ENCODE data around the gene HIP1. TPM values are rescaled to one million over a fixed set of nuclear protein-coding genes. Genes with fewer than 3 reads are reported as not detected.

Gene HIP1
- polyA plus RNA-seq, 2 of the 4 experiments (the other 2 are of a cell fraction) = 17.3 to 33.4 TPM

- Histone ChIP-seq H3K27ac (peak overlapping the region in 1 of 2 experiments; percentile 17; a peak in 1 of 6 replicates), H3K9me3 (peaks cover 4% of the 10 kb centered on the region; the same call in 2 of the 3 replicates), H3K4me1 (peaks cover 21% of the 10 kb centered on the region), H3K4me3 (no peak overlapping the region), H3K4me2 (no peak overlapping the region)
- ATAC-seq (no peak), FAIRE-seq (no peak), DNase-seq (ENCODE audit: low read depth in 1 of 2, low spot score in 1 of 2) (no peak)
- POLR2A ChIA-PET = no interaction called here
- CTCF ChIA-PET = no interaction called here
- TF ChIP-seq ELK1 (IDR thresholded peaks at IDR 0.05; ENCODE audit: low read depth, low read length) = no peak
- no peak for TF ChIP-seq RNF2 (IDR thresholded peaks at IDR 0.05; ENCODE audit: borderline replicate concordance, low read depth)
- no peak for TF ChIP-seq HDAC2 (IDR thresholded peaks at IDR 0.05)
- no peak for TF ChIP-seq HOXB5 (CRISPR knock-in tag; IDR thresholded peaks at IDR 0.05)
- no peak for TF ChIP-seq RAD21 (conservative IDR thresholded peaks at IDR 0.05 in 1 of 2, IDR thresholded peaks at IDR 0.05 in 1 of 2)
- no peak for TF ChIP-seq E2F6 (IDR thresholded peaks at IDR 0.05; ENCODE audit: borderline replicate concordance, low read depth)
- no peak for TF ChIP-seq POLR2A (IDR thresholded peaks at IDR 0.05; ENCODE audit: low read length)
- no peak for TF ChIP-seq BHLHE40 (IDR thresholded peaks at IDR 0.05; ENCODE audit: low read depth, low read length)
- TF ChIP-seq MAZ (IDR thresholded peaks at IDR 0.05; ENCODE audit: borderline replicate concordance, low read depth, low read length) = no peak
- TF ChIP-seq REST (IDR thresholded peaks at IDR 0.05) = no peak
- no peak for TF ChIP-seq KDM5A (IDR thresholded peaks at IDR 0.05)
- no peak for TF ChIP-seq CHD4 (IDR thresholded peaks at IDR 0.05; ENCODE audit: borderline replicate concordance)
- WGBS (ENCODE audit: missing lambda C conversion rate) = 89% methylated on average over 9 of the region's 9 CpGs
Measured at GRCh38 chr7:75646571-75647102, 92.1 kb downstream of the HIP1 start.

DNA sequence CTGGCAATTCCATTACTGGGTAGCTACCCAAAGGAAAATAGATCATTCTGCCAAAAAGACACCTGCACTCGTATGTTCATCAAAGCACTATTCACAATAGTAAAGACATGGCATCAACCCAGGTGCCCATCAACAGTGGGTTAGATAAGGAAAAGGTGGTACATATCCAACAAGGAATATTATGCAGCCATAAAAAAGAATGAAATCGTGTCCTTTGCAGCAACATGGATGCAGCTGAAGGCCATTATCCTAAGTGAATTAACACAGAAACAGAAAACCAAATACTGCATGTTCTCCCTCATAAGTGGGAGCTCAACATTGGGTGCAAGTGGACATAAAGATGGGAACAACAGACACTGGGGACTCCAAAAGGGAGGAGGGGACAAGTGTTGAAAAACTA is 93.2 kb downstream of the HIP1 start:
- POLR2A ChIA-PET = no interaction called here
- ATAC-seq = no peak

More for the DNA sequence above, 93.2 kb downstream of the HIP1 start:
- no peak for TF ChIP-seq FOSL2 (IDR thresholded peaks at IDR 0.05)
- TF ChIP-seq FOSL2 (CRISPR knock-in tag; IDR thresholded peaks at IDR 0.05) = no peak
- TF ChIP-seq RAD21 (conservative IDR thresholded peaks at IDR 0.05 in 1 of 2, IDR thresholded peaks at IDR 0.05 in 1 of 2) = no peak
- no peak for TF ChIP-seq RCOR1 (IDR thresholded peaks at IDR 0.05; ENCODE audit: low read depth, low read length)
- TF ChIP-seq, protein P1, sequence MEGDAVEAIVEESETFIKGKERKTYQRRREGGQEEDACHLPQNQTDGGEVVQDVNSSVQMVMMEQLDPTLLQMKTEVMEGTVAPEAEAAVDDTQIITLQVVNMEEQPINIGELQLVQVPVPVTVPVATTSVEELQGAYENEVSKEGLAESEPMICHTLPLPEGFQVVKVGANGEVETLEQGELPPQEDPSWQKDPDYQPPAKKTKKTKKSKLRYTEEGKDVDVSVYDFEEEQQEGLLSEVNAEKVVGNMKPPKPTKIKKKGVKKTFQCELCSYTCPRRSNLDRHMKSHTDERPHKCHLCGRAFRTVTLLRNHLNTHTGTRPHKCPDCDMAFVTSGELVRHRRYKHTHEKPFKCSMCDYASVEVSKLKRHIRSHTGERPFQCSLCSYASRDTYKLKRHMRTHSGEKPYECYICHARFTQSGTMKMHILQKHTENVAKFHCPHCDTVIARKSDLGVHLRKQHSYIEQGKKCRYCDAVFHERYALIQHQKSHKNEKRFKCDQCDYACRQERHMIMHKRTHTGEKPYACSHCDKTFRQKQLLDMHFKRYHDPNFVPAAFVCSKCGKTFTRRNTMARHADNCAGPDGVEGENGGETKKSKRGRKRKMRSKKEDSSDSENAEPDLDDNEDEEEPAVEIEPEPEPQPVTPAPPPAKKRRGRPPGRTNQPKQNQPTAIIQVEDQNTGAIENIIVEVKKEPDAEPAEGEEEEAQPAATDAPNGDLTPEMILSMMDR (IDR thresholded peaks at IDR 0.05) = no peak
- no peak for TF ChIP-seq ZNF302 (CRISPR knock-in tag; IDR thresholded peaks at IDR 0.05)
- TF ChIP-seq SMC3 (IDR thresholded peaks at IDR 0.05) = no peak
- no peak for TF ChIP-seq PHF8 (IDR thresholded peaks at IDR 0.05; ENCODE audit: borderline replicate concordance, low read depth)
- TF ChIP-seq, protein P2, sequence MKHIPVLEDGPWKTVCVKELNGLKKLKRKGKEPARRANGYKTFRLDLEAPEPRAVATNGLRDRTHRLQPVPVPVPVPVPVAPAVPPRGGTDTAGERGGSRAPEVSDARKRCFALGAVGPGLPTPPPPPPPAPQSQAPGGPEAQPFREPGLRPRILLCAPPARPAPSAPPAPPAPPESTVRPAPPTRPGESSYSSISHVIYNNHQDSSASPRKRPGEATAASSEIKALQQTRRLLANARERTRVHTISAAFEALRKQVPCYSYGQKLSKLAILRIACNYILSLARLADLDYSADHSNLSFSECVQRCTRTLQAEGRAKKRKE (CRISPR knock-in tag; IDR thresholded peaks at IDR 0.05; ENCODE audit: low read depth) = no peak
- no peak for TF ChIP-seq HOXB5 (CRISPR knock-in tag; IDR thresholded peaks at IDR 0.05)
- TF ChIP-seq CBX8 (IDR thresholded peaks at IDR 0.05) = no peak
- no peak overlapping the region for H3K27ac ChIP-seq
- DNase-seq (ENCODE audit: low read depth in 1 of 2, low spot score in 1 of 2) = no peak
- peaks cover 17% of the 10 kb centered on the region for H3K4me1 ChIP-seq
- FAIRE-seq = no peak
- WGBS (ENCODE audit: missing lambda C conversion rate) = 88% methylated on average over 2 of the region's 2 CpGs
- H3K4me2 ChIP-seq = no peak overlapping the region
- H3K9me3 ChIP-seq = peaks cover 4% of the 10 kb centered on the region; the same call in 2 of the 3 replicates
- H3K4me3 ChIP-seq = no peak overlapping the region
- CTCF ChIA-PET = interaction anchor here (0.7 kb wide), 1 partner anchor 9 kb away, joined by 3 read pairs; no protein-coding TSS in a partner anchor
